ENCODE results near the gene KCTD15. TPM values are rescaled to one million over a fixed set of nuclear protein-coding genes. Genes with fewer than 3 reads are reported as not detected.

KCTD15 gene
- total RNA-seq: 9.4 and 22.6 TPM in 2 replicates

DNA sequence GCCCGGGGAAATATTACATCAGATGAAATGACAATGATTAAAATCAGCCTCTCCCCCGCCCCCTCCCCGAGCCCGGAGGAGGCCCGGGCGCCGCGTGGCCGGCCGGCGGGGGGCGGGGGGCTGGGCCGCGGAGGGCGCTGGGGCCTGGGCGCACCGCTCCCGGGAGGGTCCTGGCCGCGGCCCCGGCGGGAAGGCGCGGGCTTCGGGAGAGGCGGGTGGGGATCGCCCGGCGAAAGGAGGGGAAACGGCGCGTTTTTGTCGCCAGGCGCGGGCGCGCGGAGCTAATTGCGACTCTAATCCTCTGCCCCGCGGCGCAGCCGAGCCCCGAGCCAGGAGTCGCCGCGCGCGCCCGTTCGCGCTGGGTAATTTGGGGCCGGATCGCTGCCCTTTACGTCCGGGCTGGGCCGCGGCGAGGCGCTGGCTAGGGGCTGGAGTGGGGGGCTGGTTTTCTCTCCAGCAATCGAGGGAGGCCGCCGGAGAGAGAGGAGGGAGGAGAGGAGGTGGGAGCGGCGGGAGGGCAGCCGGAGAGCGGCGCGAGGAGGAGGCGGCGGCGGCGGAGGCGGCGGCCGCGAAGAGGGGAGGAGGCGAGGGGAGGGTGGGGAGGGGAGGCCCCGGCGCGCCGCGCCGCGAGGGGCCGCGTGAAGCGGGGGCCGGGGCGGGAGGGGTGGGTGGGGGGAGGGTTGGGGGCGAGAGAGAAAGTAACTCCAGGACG, at the start of gene KCTD15:
TSS of gene KCTD15 (plus strand) at position 707 of the 712 bp plus-strand sequence. CDS start 3,585 bp downstream, outside the sequence.

Other genes starting within 250 kb of the KCTD15 start
- gene CHST8, start 174.9 kb upstream of the KCTD15 start, total RNA-seq: not detected in 2 replicates